NCI-H2227 (cell line): Measurements from ENCODE around the gene SHC4.

ENCODE experiments used
- DNase-seq: peaks from one replicate; lab custom pipeline; 2025; ENCODE audit not compliant: unreplicated experiment; lab: John Stamatoyannopoulos, UW

Gene SHC4

GRCh38 chr15:48888191-48888590 lies 75.5 kb downstream of the SHC4 start:
- no peak for DNase-seq

GRCh38 chr15:48887144-48887543 lies 76.6 kb downstream of the SHC4 start:
- DNase-seq, result no peak

DNA sequence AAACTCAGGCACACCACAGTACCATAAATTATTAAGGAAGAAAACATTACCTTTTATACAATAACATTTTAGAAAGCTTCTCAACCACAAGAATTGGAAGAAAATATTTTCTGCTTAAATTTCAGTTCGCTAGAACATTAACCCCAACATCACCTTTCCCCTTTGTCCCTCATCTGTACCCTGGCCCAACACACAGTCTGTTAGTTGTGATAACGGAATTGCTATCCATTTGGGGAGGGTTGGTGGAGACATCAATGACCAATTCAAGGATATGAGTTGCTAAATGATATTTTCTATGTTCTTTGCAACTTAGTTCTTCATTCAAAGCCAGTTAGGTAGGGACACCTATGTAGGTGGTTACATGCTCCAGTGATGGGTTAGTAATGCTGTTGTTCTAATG lies 80.0 kb downstream of the SHC4 start:
- no peak for DNase-seq

- no peak for DNase-seq
Observed at GRCh38 chr15:48880070-48880634, 83.6 kb downstream of the SHC4 start.

DNA sequence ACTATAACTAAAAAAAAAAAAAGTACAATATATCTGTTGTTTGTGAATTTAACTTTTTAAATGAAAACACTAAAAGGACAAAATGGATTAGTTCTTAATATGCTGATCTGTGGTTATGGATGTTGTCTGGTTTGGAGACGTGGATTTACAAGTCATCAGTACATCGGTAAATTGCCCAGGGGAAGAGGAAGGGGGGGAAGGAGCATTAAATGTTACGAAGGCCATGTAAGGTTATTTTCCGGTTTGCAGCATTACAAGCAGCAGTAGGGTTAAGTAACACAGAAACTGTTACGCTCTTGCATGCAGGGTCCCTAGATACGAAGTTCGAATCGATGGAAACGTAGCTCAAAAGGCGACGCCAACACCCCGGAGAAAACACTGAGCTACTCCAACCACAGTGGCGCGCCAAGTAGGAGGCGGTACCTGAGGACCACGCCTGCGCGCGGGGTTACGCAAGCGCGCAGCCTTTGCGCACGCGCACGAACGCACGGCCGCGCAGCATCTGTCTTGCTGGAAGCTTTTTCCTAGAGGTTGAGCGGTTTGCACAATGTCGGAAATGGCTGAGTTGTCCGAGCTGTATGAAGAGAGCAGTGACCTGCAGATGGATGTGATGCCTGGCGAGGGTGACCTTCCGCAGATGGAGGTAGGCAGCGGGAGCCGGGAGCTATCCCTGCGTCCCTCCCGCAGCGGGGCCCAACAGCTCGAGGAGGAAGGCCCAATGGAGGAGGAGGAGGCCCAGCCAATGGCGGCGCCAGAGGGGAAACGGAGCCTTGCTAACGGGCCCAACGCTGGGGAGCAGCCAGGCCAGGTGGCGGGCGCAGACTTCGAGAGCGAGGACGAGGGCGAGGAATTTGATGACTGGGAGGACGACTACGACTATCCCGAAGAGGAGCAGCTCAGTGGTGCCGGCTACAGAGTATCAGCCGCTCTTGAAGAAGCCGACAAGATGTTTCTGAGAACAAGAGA lies 85.8 kb downstream of the SHC4 start, which contains the start of gene EID1:
Gene EID1, plus strand, starts transcription at position 505 of the 966 bp plus-strand sequence. Its CDS starts 43 bp downstream, at position 548.
- peak; percentile 94 for DNase-seq

DNA sequence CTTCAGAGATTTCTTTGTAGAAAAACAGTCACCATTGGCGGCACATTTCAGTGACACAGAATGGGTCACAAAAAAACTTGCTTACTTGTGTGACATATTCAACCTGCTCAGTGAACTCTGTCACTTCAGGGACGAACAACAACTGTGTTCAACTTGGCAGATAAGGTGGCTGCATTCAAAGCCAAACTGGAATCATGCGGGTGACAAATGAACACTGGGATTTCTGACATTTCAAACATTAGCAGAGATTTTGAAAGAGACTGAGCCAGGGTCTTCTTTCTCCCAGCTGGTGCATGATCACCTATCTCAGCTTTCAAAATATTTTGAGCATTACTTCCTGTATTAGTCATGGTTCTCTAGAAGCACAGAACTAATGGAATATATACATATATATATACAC lies 87.7 kb downstream of the SHC4 start:
- no peak for DNase-seq

- DNase-seq, result no peak
Observed at GRCh38 chr15:48875241-48875960, 88.3 kb downstream of the SHC4 start.

DNA sequence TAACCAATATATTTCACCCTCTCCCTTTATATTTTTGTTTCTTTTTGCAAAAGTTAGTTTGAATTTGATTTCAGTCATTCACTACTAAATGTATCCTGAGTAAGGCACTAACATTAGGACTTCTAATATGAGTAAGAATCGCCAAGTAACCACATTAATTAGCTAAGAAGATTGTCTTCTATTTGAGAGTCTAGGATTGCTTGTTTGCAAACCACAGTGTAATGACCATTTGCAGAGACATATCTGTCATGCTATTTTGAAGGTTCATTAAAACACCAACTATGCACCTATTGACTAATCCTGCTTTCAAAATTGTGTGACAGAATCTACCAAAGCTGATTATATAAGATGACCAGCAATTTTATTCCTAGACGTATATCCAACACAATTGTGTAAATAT lies 91.1 kb downstream of the SHC4 start:
- no peak for DNase-seq

DNA sequence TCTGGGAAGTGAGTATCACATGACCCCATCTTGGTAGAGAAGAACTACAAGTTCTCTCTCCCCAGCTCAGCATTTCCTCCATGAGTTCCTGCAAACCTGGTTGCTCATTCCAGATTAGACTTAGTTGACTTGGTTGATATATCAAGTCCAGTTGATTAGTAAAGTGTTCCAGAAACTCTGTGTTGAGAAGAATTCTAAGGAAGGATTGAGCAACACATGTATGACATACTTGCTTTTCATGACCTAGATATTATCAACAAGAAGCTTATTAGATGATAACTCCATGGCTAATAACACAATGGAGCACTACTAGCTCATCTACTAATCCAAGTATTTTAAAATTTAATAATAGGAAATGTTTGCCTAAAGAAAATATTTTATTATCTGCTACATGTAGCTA lies 92.2 kb downstream of the SHC4 start:
- DNase-seq, result no peak

GRCh38 chr15:48869966-48870365 lies 93.8 kb downstream of the SHC4 start:
- no peak for DNase-seq

GRCh38 chr15:48868536-48868935 lies 95.2 kb downstream of the SHC4 start:
- no peak for DNase-seq

DNA sequence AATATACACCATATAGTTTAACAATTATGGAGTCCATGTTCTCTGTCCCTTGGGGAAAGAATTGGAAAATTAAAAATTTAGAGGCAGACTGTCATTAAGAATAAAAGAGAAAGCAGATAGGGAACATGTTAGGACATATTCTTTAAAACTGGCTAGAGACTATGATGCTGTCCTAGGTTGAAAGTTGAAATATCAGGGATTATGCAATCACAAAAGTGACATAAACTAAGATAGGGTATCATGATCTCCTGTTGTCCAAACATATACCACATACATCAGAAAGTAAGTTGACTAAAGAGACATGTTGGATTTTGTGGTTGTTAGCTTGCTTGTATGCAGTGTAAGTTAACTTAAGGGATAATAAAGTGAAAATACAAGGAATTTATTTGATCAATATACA lies 95.7 kb downstream of the SHC4 start:
- DNase-seq, result no peak

- DNase-seq, result no peak
Observed at GRCh38 chr15:48866141-48866563, 97.6 kb downstream of the SHC4 start.

GRCh38 chr15:48865370-48866079 lies 98.2 kb downstream of the SHC4 start:
- DNase-seq, result peak; percentile 50

DNA sequence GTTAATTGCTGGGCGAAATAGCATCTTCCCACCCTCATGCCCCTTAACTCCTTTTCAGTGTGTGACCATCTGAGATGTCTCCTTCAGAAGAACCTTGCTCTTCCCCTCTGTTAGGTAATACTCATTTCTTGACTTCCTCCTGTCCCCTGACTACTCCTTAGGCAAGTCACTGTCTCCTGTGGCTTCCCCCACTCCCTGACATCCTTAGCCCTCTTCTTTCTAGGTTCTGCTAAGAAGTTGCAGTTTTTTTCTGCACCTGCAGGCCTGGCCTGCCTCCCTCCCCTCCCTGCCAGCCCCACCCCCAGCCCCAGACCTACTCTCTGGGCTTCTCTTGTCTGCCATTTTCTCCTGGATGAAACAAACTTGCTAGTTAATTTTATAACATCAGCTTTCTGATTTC lies 101.0 kb downstream of the SHC4 start:
- DNase-seq, result no peak

GRCh38 chr15:48861813-48862431 lies 101.8 kb downstream of the SHC4 start:
- DNase-seq, result peak; percentile 58

GRCh38 chr15:48859426-48859825 lies 104.3 kb downstream of the SHC4 start:
- DNase-seq, result no peak

DNA sequence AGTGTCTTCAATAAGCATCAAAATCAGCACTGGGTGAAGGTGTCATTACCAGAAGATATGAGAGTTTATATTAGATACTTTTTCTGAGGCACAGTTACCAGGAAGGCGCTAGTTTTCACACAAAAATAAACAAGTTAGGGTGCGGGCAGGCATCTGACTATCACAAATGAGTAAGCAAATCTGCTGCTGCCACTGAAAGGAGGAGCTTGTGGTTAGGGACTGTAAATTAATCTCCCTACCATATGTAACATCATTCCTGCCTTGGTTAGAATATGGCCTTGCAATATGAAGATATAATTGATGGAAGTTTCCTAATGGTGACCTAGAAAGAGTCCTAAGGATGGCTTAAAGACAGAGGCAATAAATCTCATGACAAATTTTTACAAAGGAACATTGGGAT lies 105.3 kb downstream of the SHC4 start:
- no peak for DNase-seq

GRCh38 chr15:48856942-48857341 lies 106.8 kb downstream of the SHC4 start:
- no peak for DNase-seq
